Endodermal cell (in vitro differentiated cells): ENCODE data around the gene OR4D5. TPM values are rescaled to one million over a fixed set of nuclear protein-coding genes. Genes with fewer than 3 reads are reported as not detected.

Source experiments
- DNase-seq: peaks from one replicate; pipeline ENCODE4 v3.0.0-alpha.2; 2017
- H3K27ac ChIP-seq: 2 replicates; pipeline ENCODE4 v1.5.1; 2013; ENCODE audit warnings: mild to moderate bottlenecking, low read depth, low read length, moderate library complexity
- H3K27me3 ChIP-seq: 2 replicates; pipeline ENCODE4 v1.6.1; 2013; ENCODE audit warnings: mild to moderate bottlenecking, low read length, moderate library complexity; ENCODE audit not compliant: insufficient read depth, control insufficient read depth, poor library complexity, severe bottlenecking
- H3K36me3 ChIP-seq: 2 replicates; pipeline ENCODE4 v1.7.0; 2013; ENCODE audit warnings: mild to moderate bottlenecking, low read length, moderate library complexity; ENCODE audit not compliant: control insufficient read depth, insufficient read depth
- H3K4me1 ChIP-seq: one replicate; pipeline ENCODE4 v1.7.0; 2013; ENCODE audit warnings: low read length; ENCODE audit not compliant: control insufficient read depth, insufficient read depth
- H3K4me3 ChIP-seq: 2 replicates; pipeline ENCODE4 v1.5.1; 2013; ENCODE audit warnings: mild to moderate bottlenecking, low read length, moderate library complexity
- H3K9ac ChIP-seq: 2 replicates; pipeline ENCODE4 v1.6.1; 2013; ENCODE audit warnings: mild to moderate bottlenecking, low read length, moderate library complexity; ENCODE audit not compliant: poor library complexity, severe bottlenecking; ENCODE audit errors: extremely low read depth
- H3K9me3 ChIP-seq: 2 replicates; pipeline ENCODE4 v1.6.1; 2013; ENCODE audit warnings: mild to moderate bottlenecking, low read length, moderate library complexity; ENCODE audit not compliant: control insufficient read depth
- H3K27ac Mint-ChIP-seq: 2 replicates; pipeline ENCODE4 v1.8.0; 2020; ENCODE audit warnings: mixed read lengths
- H3K27me3 Mint-ChIP-seq: 2 replicates; pipeline ENCODE4 v1.8.0; 2021; ENCODE audit warnings: mild to moderate bottlenecking, mixed read lengths; ENCODE audit not compliant: insufficient read depth
- H3K36me3 Mint-ChIP-seq: 2 replicates; pipeline ENCODE4 v1.8.0; 2020; ENCODE audit warnings: low read depth, mixed read lengths
- H3K4me1 Mint-ChIP-seq: 2 replicates; pipeline ENCODE4 v1.8.0; 2020; ENCODE audit warnings: mixed read lengths
- H3K4me3 Mint-ChIP-seq: 2 replicates; pipeline ENCODE4 v1.8.0; 2020; ENCODE audit warnings: mild to moderate bottlenecking, moderate library complexity, mixed read lengths
- H3K9me3 Mint-ChIP-seq: 2 replicates; pipeline ENCODE4 v1.8.0; 2020; ENCODE audit warnings: mild to moderate bottlenecking, mixed read lengths
- CTCF ChIP-seq: fragments of 200-600 bp; sonication (generic); conservative IDR thresholded peaks from 2 replicates; pipeline ENCODE4 v1.5.0; 2021; ENCODE audit warnings: antibody characterized with exemption, mild to moderate bottlenecking
- WGBS, 2 experiments: methylation state at CpG; one replicate each; pipeline versions ENCODE4 v1.1.5 to v1.1.7; 2013; ENCODE audit warnings: missing lambda C conversion rate in 2 of 2, mixed read lengths in 1 of 2; ENCODE audit not compliant: insufficient coverage in 1 of 2, insufficient read length in 1 of 2; 5-methylcytosine and 5-hydroxymethylcytosine counted together
- total RNA-seq, 2 donors: library from RNA; stranded (reverse); fragmentation: NEBNext Ultra II Directional in 1 of 2; extraction: Animal tissue kit (Norgen Biotek cat#: 25700) in 1 of 2; gene quantifications; 2 replicates in 1 of 2; 3 replicates in 1 of 2; pipeline ENCODE4 v1.2.1, GENCODE V29; 2021

Gene OR4D5
- total RNA-seq, 2 donors from 2014 or later = 0.24 TPM; not detected in 1

DNA sequence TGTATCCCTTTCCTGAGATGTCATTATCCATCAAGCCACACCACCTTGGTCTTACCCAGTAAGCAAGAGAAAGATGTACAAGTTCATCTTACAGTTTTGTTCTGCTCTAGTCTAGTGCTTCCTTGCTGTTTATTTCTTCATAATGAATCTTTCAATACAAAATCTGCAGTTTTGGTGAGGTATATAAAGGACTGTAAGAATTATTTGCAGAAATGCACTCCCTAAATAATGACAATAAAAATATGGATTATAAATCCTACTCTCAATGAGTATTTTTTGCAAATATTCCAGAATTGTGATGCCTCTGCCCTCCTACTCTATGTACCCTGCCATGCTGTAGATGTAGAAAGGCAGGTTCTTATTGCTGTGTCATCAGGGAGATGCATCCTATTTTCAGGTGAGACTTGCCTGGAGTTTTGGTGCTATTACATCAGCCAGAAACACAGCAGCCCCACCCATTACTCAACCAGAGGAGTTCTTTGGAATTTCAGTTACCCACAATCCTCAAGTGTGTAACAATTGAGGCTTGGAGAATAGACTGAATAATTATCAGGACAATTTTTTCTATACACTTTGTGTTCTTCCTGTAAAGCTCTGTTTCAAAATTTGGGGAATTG, 38.4 kb downstream of the OR4D5 start, which contains the start of gene OR10S1:
Gene OR10S1 (minus strand): TSS at position 51 of the 617 bp plus-strand sequence. CDS start 117 bp downstream, outside the sequence.
- H3K27ac ChIP-seq = no peak within 1 kb of the TSS

DNA sequence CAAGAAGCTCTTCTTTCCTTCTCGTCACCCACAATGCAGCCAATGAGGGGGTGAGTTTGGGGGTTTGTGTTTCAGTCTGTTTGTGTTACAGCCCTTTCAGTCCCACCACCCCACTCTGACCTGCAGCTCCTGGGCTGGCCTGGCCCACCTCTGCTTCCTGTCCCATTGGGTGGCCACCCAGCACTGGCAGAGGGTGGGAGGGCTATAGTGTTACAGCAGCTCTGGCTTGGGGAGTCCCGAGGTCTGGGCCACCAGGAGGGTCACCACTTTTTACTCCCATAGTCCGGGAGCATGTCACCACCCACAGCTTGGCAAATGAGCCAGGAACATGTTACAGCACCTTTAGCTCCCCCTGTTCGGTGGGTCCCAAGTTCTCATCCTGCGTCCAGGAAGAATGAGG, 39.9 kb downstream of the OR4D5 start:
- peaks cover 18% of the 10 kb centered on the region for H3K4me1 Mint-ChIP-seq
- DNase-seq = no peak
- H3K27ac Mint-ChIP-seq = no peak overlapping the region

More for the DNA sequence above, 38.4 kb downstream of the OR4D5 start, which contains the start of gene OR10S1:
- Mint-ChIP-seq H3K9me3 (peaks cover 15% of the 10 kb centered on the region), H3K36me3 (no peaks in the 10 kb centered on the region), H3K27ac (no peak within 1 kb of the TSS), H3K27me3 (no peaks in the 10 kb centered on the region), H3K4me1 (peaks cover 15% of the 10 kb centered on the region), H3K4me3 (no peak within 1 kb of the TSS)
- Histone ChIP-seq H3K4me3 (no peak within 1 kb of the TSS), H3K4me1 (no peaks in the 10 kb centered on the region), H3K27me3 (no peaks in the 10 kb centered on the region), H3K36me3 (no peaks in the 10 kb centered on the region), H3K9me3 (peaks cover 8% of the 10 kb centered on the region), H3K9ac (no peak within 1 kb of the TSS)
- no peak for DNase-seq
- no peak for TF ChIP-seq CTCF

More for the DNA sequence above, 39.9 kb downstream of the OR4D5 start:
- no peak for TF ChIP-seq CTCF
- no peaks in the 10 kb centered on the region for H3K36me3 Mint-ChIP-seq
- H3K9me3 Mint-ChIP-seq = peaks cover 16% of the 10 kb centered on the region
- H3K36me3 ChIP-seq = no peaks in the 10 kb centered on the region
- no peaks in the 10 kb centered on the region for H3K27me3 Mint-ChIP-seq
- 76 to 95% methylated on average over 2 to 4 of the region's 5 CpGs for WGBS, 2 experiments
- H3K4me3 Mint-ChIP-seq = no peak overlapping the region
- H3K4me3 ChIP-seq = no peak overlapping the region
- no peaks in the 10 kb centered on the region for H3K27me3 ChIP-seq
- no peaks in the 10 kb centered on the region for H3K4me1 ChIP-seq
- peaks cover 10% of the 10 kb centered on the region for H3K9me3 ChIP-seq
- H3K9ac ChIP-seq = no peak overlapping the region
- H3K27ac ChIP-seq = no peak overlapping the region

Other genes starting within 250 kb of the OR4D5 start
- 10 to 100 TPM; 25.0 to 28.8 TPM for gene ZNF202, start 198.0 kb upstream of the OR4D5 start, total RNA-seq
- gene OR6X1, start 185.1 kb upstream of the OR4D5 start, total RNA-seq = not detected
- gene OR6M1, start 133.3 kb upstream of the OR4D5 start, total RNA-seq = not detected
- gene TMEM225, start 53.9 kb upstream of the OR4D5 start, total RNA-seq = not detected
- gene OR8D4, start 37.5 kb upstream of the OR4D5 start, total RNA-seq = under 1 TPM in 1 of 2 donors, not detected in 1; 0.13 TPM
- not detected for gene OR6T1, start 4.2 kb downstream of the OR4D5 start, total RNA-seq
- not detected for gene OR10S1, start 38.2 kb downstream of the OR4D5 start, total RNA-seq
- not detected for gene OR10G6, start 55.5 kb downstream of the OR4D5 start, total RNA-seq
- gene OR10G4, start 73.4 kb downstream of the OR4D5 start, total RNA-seq = not detected
- gene OR10G9, start 83.4 kb downstream of the OR4D5 start, total RNA-seq = not detected
- not detected for gene OR10G8, start 87.2 kb downstream of the OR4D5 start, total RNA-seq
- not detected for gene OR10G7, start 101.7 kb downstream of the OR4D5 start, total RNA-seq
- 10 to 100 TPM; 38.3 to 65.4 TPM for gene VWA5A, start 175.8 kb downstream of the OR4D5 start, total RNA-seq
- gene OR10D3, start 243.7 kb downstream of the OR4D5 start, total RNA-seq = under 1 TPM in 1 of 2 donors, not detected in 1; 0.37 TPM